Astrocyte of the spinal cord (primary cell): ENCODE results near the gene SIGLEC11.
"Not testable (repeated sequence)": the region's sequence is repeated elsewhere in the genome, so short reads cannot be mapped to it uniquely, and the experiment has no call there.

ENCODE experiments used
- DNase-seq: peaks from one replicate; pipeline ENCODE4 v3.0.0; 2011; ENCODE audit warnings: low read depth, low spot score
- H3K4me3 ChIP-seq: 2 replicates; pipeline ENCODE4 v1.5.1; 2011; ENCODE audit warnings: low read depth, mild to moderate bottlenecking, low read length, moderate library complexity
- CTCF ChIP-seq: IDR thresholded peaks from 2 replicates; pipeline ENCODE4 v1.5.1; 2012; ENCODE audit warnings: low read depth, mild to moderate bottlenecking, low read length, inconsistent platforms
- in situ Hi-C: cut with HindIII; loops from 2 replicates; pipeline ENCODE4 v1.10.0; 2017; ENCODE audit warnings: low sequenced_read_pairs

Gene SIGLEC11

GRCh38 chr19:49952479-49952836, 8.5 kb downstream of the SIGLEC11 start:
- in situ Hi-C loops: no loop called here
- TF ChIP-seq CTCF: no peak
- no peak for DNase-seq
- H3K4me3 ChIP-seq: no peak overlapping the region

GRCh38 chr19:49951806-49952478, 9.0 kb downstream of the SIGLEC11 start:
- in situ Hi-C loops: no loop called here

DNA sequence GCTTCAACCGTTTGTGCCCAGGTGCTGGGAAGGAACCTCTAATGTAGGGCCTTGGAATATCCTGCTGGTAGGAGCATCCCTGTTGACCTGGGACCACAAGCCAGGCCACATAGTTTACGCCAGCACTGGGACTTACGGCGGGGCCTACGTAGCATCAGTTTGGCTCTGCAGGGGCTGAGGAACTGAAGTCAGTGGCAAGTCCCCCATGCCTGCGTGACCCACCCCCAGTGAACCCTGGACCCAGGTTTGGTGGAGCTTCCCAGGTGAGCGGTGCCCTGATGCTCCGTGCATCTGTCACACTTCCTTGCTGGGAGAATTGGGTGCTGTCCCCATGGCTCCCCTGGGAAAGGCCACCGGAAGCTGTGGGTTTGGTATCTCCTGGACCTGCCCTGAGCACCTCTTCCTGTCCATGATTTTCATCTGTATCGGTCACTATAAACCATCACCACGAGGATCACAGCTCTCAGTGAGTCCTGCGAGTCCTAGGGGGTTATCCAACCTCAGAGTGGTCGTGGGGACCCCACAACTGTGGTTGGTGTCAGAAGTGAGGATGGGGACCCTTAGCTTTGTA, 9.9 kb downstream of the SIGLEC11 start:
- DNase-seq: no peak
- in situ Hi-C loops: no loop called here
- no peak overlapping the region for H3K4me3 ChIP-seq
- TF ChIP-seq CTCF: no peak

More at GRCh38 chr19:49951806-49952478, 9.0 kb downstream of the SIGLEC11 start:
- DNase-seq: no peak
- H3K4me3 ChIP-seq: no peak overlapping the region
- no peak for TF ChIP-seq CTCF

DNA sequence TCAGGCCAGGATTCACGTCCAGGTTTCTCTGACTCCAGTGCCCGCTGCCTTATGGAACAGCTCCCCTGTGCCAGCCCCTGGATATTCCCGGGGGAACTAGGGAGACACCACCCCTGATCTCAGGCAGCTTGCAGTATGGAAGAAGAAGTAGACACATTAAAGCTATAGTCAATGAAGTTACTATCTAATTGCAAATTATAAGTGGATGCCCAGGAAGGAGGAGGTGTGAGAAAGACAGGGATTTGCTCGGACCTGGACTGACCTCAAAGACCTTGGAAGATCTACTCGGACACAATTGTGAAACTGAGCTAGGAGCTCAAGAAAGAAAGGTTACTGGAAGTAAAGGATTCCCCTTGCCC, 10.4 kb downstream of the SIGLEC11 start:
- TF ChIP-seq CTCF: no peak
- in situ Hi-C loops: no loop called here
- H3K4me3 ChIP-seq: no peak overlapping the region
- no peak for DNase-seq

DNA sequence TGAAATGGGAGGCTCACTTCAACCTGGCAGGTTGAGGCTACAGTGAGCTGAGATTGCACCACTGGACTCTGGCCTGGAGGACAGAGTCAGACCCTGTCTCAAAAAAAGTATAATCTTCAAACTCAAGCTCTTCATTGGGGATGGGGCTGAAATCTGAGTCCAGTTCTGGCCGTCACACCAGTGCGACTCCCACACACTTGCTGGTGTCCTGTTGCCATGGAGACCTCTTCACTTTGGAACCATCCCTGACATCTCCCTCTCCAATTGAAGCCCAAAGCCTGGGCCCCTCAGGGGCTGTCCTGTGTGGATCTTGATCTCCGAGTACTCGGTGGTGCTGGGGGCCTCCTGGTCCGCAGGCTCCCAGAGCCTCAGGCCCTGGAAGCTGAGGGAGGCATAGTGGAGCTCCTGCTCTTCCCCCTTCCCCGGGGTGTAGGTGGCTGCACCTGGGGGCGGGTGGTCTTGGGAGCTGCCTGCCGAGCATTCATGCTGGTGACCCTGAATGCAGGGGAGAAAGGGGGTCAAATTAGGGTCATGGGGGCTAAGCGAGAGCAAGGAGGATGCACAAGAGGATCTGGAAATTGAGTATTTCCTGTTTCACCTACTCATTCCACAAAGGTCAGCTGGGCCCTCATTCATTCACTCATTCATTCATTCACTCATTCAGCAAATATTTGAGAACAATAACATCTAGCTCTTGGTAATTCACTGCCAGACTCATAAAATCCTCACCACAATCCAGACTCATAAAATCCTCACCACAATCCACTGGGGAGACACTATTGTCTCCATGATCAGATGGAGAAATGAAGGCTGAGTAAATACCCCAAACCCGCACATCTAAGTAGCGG, 11.0 kb downstream of the SIGLEC11 start:
- TF ChIP-seq CTCF: no peak
- DNase-seq: no peak
- in situ Hi-C loops: no loop called here
- H3K4me3 ChIP-seq: no peak overlapping the region

DNA sequence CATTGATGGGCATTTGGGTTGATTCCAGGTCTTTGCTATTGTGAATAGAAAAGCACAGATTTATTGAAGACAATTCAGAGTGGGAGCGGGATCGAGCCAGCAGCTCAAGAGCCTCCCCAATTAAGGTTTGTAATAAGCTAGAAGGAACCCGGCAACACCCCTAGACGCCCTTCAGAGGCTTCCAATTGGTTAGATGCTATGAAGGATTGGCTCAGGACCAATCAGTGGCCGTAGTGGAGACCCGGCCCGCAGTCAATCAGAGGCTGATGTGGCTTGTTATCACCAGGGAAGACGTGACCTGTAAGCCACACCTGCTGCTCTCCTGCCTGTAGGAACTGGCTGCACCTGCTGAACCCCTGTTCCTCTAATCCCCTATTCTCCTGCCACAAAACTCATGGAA, 14.6 kb downstream of the SIGLEC11 start:
- no peak overlapping the region for H3K4me3 ChIP-seq
- no peak for TF ChIP-seq CTCF
- in situ Hi-C loops: no loop called here
- DNase-seq: no peak

DNA sequence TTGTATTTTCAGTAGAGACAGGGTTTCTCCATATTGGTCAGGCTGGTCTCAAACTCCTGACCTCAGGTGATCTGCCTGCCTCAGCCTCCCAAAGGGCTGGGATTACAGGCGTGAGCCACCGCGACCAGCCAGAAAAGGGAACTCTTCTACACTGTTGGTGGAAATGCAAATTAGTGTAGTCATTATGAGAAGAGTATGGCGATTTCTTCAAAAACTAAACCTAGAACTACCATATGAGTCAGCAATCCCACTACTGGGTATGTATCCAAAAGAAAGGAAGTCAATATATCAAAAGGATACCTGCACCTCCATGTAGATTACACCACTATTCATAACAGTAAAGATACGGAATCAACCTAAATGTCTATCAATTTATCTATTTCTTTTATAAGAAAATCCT, 16.4 kb downstream of the SIGLEC11 start:
- DNase-seq, H3K4me3 ChIP-seq, in situ Hi-C loops: not testable (repeated sequence)
